Caco-2 (cell line): ENCODE results near the gene CMTM2. TPM values are rescaled to one million over a fixed set of nuclear protein-coding genes. Genes with fewer than 3 reads are reported as not detected.

Source experiments
- BruUV-seq: library from RNA; stranded (reverse); fragments of 400-500 nt; replicated peaks from 2 replicates; lab custom pipeline; 2021; lab: Mats Ljungman, UMichigan
- CTCF ChIA-PET: fragments of 300-600 bp; sonication (Branson Sonifier 250); formaldehyde crosslinking; loops from one replicate; lab custom pipeline; 2022; ENCODE audit warnings: antibody characterized with exemption; lab: Charles Lee
- POLR2A ChIA-PET: fragments of 300-600 bp; sonication (Branson Sonifier 250); formaldehyde crosslinking; loops from one replicate; lab custom pipeline; 2022; ENCODE audit warnings: antibody characterized with exemption; lab: Charles Lee
- DNase-seq, 2 experiments: peaks; one replicate each; pipeline versions ENCODE4 v3.0.0 to v3.0.0-alpha.2; 2020 to 2022
- H3K27me3 ChIP-seq: replicated peaks from 2 replicates; pipeline ENCODE4 v1.6.0; 2011; ENCODE audit warnings: low read length; ENCODE audit not compliant: control insufficient read depth, insufficient read depth
- H3K36me3 ChIP-seq: 2 replicates; pipeline ENCODE4 v1.5.1; 2011; ENCODE audit warnings: low read length; ENCODE audit not compliant: control insufficient read depth, insufficient read depth
- H3K4me1 ChIP-seq: fragments of 250-450 bp; sonication (Bioruptor Pico); 2 replicates; pipeline ENCODE4 v1.5.1; 2020; ENCODE audit warnings: mild to moderate bottlenecking
- H3K4me3 ChIP-seq: 2 replicates; pipeline ENCODE4 v1.5.1; 2011; ENCODE audit warnings: low read depth, mild to moderate bottlenecking, control low read depth, low read length
- H3K9me3 ChIP-seq: fragments of 250-450 bp; sonication (Bioruptor Pico); 2 replicates; pipeline ENCODE4 v1.5.1; 2020; ENCODE audit warnings: mild to moderate bottlenecking, moderate library complexity
- H3K27ac Mint-ChIP-seq: one replicate; pipeline ENCODE4 v1.8.0; 2022; ENCODE audit warnings: mixed read lengths; ENCODE audit not compliant: unreplicated experiment
- H3K27me3 Mint-ChIP-seq: one replicate; pipeline ENCODE4 v1.8.0; 2022; ENCODE audit warnings: mixed read lengths; ENCODE audit not compliant: insufficient read depth, unreplicated experiment
- H3K36me3 Mint-ChIP-seq: one replicate; pipeline ENCODE4 v1.8.0; 2022; ENCODE audit warnings: mild to moderate bottlenecking, mixed read lengths; ENCODE audit not compliant: insufficient read depth, unreplicated experiment
- H3K4me1 Mint-ChIP-seq: one replicate; pipeline ENCODE4 v1.8.0; 2022; ENCODE audit warnings: low read depth, mixed read lengths; ENCODE audit not compliant: unreplicated experiment
- H3K4me3 Mint-ChIP-seq: one replicate; pipeline ENCODE4 v1.8.0; 2022; ENCODE audit warnings: mild to moderate bottlenecking, moderate library complexity, mixed read lengths; ENCODE audit not compliant: unreplicated experiment
- H3K9me3 Mint-ChIP-seq: one replicate; pipeline ENCODE4 v1.8.0; 2022; ENCODE audit warnings: mixed read lengths; ENCODE audit not compliant: unreplicated experiment
- intact Hi-C: fragments of 100-400 bp; cut with micrococcal nuclease; formaldehyde crosslinking; loops from one replicate; pipeline ENCODE4 v1.10.0; 2022; ENCODE audit not compliant: unreplicated experiment
- total RNA-seq: library from RNA; stranded (reverse); gene quantifications from 2 replicates; pipeline ENCODE4 v1.2.3, GENCODE V29; 2022
- TF ChIP-seq, protein P1 (sequence below), 2 experiments: fragments of 200-600 bp in 1 of 2; IDR thresholded peaks; 1 replicate in 1 of 2; 2 replicates in 1 of 2; pipeline versions ENCODE4 v1.5.1 to v1.8.0; 2011 to 2022; ENCODE audit warnings: antibody characterized with exemption in 1 of 2, control low read depth in 1 of 2, inconsistent platforms in 1 of 2, low read depth in 1 of 2, low read length in 1 of 2, mild to moderate bottlenecking in 1 of 2, moderate library complexity in 1 of 2; ENCODE audit not compliant: insufficient read depth in 1 of 2, severe bottlenecking in 1 of 2, unreplicated experiment in 1 of 2

Gene CMTM2
- total RNA-seq, 1 experiment from 2014 or later = not detected

DNA sequence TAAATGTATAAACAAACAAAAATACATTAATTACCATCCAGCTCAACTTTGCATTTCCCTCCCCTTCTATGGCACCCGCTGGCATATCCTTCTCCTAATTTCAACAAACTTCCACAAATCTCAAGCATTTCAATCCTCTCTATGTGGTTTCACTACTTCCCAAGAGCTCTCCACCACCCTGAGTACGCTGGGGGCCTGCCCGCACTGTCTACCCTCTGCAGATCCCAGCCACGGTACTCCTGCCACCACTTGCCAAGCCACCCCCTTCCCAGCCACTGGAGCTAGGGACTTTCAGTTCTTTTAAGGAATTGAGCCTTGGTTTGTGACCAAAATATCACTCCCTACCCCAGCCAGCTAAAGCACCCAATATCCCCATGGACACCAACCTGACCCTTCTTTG, 31.2 kb upstream of the CMTM2 start:
- CTCF ChIA-PET = no interaction called here
- Mint-ChIP-seq H3K4me1 (peaks cover 18% of the 10 kb centered on the region), H3K9me3 (no peaks in the 10 kb centered on the region), H3K27ac (no peak overlapping the region), H3K4me3 (peak overlapping the region; percentile 27), H3K36me3 (peaks cover 22% of the 10 kb centered on the region), H3K27me3 (no peaks in the 10 kb centered on the region)
- peaks cover 22% of the 10 kb centered on the region for H3K4me1 ChIP-seq
- no peaks in the 10 kb centered on the region for H3K9me3 ChIP-seq
- BruUV-seq = no TSS peak
- no peaks in the 10 kb centered on the region for H3K36me3 ChIP-seq
- no peak for DNase-seq
- POLR2A ChIA-PET = interaction anchor here (0.5 kb wide), 1 partner anchor 97 kb away, joined by 4 read pairs; no protein-coding TSS in a partner anchor
- H3K4me3 ChIP-seq = no peak overlapping the region
- no peaks in the 10 kb centered on the region for H3K27me3 ChIP-seq
- intact Hi-C loops = no loop called here
- TF ChIP-seq, protein P1, sequence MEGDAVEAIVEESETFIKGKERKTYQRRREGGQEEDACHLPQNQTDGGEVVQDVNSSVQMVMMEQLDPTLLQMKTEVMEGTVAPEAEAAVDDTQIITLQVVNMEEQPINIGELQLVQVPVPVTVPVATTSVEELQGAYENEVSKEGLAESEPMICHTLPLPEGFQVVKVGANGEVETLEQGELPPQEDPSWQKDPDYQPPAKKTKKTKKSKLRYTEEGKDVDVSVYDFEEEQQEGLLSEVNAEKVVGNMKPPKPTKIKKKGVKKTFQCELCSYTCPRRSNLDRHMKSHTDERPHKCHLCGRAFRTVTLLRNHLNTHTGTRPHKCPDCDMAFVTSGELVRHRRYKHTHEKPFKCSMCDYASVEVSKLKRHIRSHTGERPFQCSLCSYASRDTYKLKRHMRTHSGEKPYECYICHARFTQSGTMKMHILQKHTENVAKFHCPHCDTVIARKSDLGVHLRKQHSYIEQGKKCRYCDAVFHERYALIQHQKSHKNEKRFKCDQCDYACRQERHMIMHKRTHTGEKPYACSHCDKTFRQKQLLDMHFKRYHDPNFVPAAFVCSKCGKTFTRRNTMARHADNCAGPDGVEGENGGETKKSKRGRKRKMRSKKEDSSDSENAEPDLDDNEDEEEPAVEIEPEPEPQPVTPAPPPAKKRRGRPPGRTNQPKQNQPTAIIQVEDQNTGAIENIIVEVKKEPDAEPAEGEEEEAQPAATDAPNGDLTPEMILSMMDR (IDR thresholded peaks at IDR 0.05; ENCODE audit: insufficient read depth in 1 of 2, low read depth in 1 of 2, low read length in 1 of 2, severe bottlenecking in 1 of 2, unreplicated experiment in 1 of 2) = no peak

DNA sequence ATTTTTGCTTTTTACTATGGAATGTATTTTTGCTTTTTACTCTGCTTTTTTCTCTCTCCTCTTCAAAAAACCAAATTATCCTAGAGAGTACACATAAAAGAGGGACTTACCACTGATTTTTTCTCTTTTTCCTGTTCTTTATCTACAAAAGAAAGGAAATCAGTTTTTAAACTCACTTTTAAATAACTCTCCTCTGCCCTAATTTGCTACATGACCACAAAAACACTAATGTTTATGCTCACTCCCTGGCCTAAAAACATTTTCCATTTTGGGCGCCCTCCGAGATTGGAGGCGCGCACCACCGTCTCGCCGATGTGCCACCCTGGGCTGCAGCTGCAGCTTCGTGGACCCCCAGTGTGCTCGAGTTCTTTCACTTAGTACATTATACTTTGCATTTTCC, 30.4 kb upstream of the CMTM2 start:
- intact Hi-C loops = no loop called here
- Histone ChIP-seq H3K4me3 (peak overlapping the region; percentile 70; the same call in 1 of the 2 replicates), H3K9me3 (no peaks in the 10 kb centered on the region), H3K27me3 (no peaks in the 10 kb centered on the region), H3K36me3 (no peaks in the 10 kb centered on the region), H3K4me1 (peaks cover 27% of the 10 kb centered on the region)
- CTCF ChIA-PET = no interaction called here
- BruUV-seq = no TSS peak
- H3K27ac Mint-ChIP-seq = peak overlapping the region; percentile 13
- H3K4me3 Mint-ChIP-seq = peak overlapping the region; percentile 76
- H3K36me3 Mint-ChIP-seq = peaks cover 30% of the 10 kb centered on the region
- DNase-seq = no peak
- H3K4me1 Mint-ChIP-seq = peaks cover 26% of the 10 kb centered on the region
- no peaks in the 10 kb centered on the region for H3K27me3 Mint-ChIP-seq
- H3K9me3 Mint-ChIP-seq = no peaks in the 10 kb centered on the region
- TF ChIP-seq, protein P1 (IDR thresholded peaks at IDR 0.05; ENCODE audit: insufficient read depth in 1 of 2, low read depth in 1 of 2, low read length in 1 of 2, severe bottlenecking in 1 of 2, unreplicated experiment in 1 of 2) = no peak
- POLR2A ChIA-PET = no interaction called here

DNA sequence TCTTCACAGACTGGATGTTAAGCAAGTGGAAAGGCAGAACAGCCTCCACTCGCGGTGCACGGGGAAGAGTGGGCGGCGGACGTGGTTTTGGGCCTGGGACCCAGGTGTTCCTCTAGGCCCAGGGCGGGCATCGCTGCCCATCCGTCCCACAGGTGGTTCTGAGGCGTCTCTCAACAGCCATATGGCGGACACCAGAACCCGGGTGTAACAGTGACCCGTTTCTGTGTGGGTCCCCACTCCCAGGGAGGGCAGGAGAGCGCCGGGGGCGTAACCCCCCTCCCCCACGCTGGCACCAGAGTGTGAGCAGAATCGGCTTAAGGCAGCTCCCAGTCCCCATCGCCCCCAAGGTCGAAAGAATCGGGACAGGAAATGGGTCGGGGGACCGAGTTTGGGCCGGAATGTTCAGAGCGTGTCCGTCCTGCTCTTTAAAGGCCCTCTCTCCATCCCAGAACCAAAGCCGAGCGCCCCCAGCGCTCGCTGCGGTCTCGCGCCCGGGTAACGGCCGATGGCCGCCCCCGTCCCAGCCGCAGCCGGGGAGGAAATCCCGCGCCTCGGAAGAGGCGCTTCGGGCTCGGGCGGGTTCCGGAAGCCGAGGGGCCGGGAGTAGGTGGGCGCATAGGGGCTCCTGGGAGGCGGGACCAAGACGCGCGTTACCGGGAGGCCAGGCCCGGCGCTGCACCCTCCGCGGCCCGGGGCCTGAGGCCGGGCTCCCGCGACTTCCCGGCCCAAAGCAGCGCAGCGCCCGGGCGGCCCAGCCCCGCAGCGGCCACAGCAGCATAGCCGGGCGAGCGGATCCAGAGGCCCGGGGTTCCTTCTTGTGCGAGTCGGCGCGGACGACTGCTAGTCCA, 29.8 kb upstream of the CMTM2 start, which contains the start of gene TK2:
TK2 (minus strand) TSS at position 839 of the 848 bp plus-strand sequence; CDS start at position 778, 61 bp downstream.
- TF ChIP-seq, protein P1 (IDR thresholded peaks at IDR 0.05; ENCODE audit: insufficient read depth in 1 of 2, low read depth in 1 of 2, low read length in 1 of 2, severe bottlenecking in 1 of 2, unreplicated experiment in 1 of 2) = peak in 1 of 2 experiments; percentile 44
- Histone ChIP-seq H3K27me3 (no peaks in the 10 kb centered on the region), H3K4me3 (peak within 1 kb of the TSS; percentile 70), H3K9me3 (no peaks in the 10 kb centered on the region), H3K4me1 (peaks cover 28% of the 10 kb centered on the region), H3K36me3 (no peaks in the 10 kb centered on the region)
- Mint-ChIP-seq H3K27me3 (no peaks in the 10 kb centered on the region), H3K4me3 (peak within 1 kb of the TSS; percentile 76), H3K4me1 (peaks cover 32% of the 10 kb centered on the region), H3K27ac (peak within 1 kb of the TSS; percentile 77), H3K9me3 (no peaks in the 10 kb centered on the region), H3K36me3 (peaks cover 33% of the 10 kb centered on the region)
- ChIA-PET POLR2A (no interaction called here), CTCF (no interaction called here)
- peak; percentile 64 to 74 for DNase-seq
- intact Hi-C loops = loop anchor here (5.0 kb wide), 1 partner anchor 53 kb away; the partner anchor contains the start of gene CMTM3
- BruUV-seq = TSS peak; percentile 40
